ENCODE results near the gene DCTN1.
"Not testable (repeated sequence)": the region's sequence is repeated elsewhere in the genome, so short reads cannot be mapped to it uniquely, and the experiment has no call there.

The DCTN1 gene

DNA sequence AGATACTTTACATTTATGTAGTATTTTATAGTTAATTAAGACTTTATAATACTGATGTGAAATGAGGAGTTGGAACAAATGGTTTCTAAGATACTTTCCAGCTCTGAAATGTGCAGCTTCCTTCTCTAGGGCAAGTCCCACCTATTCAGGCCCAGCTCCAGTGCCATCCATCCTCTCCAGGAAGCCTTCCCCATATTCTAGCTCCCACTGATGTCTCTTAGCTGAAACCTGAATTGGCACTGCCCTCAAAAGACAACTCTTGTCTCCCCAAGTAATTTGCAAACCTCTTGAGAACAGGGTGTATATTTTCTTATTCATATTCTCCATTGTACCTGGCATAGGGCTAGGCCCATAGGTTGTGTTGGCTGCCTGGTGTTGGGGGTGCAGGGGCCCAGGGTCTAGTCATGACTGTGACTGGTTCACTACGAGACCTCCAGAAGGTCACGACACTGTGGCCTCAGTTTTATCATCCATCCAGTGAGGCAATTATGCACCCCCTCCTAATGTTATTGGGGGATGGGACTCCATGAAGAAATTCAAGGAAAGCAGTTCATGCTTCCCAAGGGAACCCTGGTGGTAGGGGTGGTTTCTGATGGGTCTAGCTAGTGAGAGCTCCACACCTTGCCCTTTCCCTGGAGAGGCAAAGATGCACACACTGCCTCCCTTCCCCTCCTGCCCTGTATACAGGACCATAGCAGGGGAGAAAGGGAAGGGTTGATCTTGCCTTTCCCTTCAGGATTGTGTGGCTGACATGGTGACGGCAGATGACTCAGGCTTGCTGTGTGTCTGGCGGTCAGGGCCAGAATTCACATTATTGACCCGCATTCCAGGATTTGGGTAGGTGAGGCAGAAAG lies 44.3 kb upstream of the DCTN1 start:
- DNase-seq (ENCODE audit: low spot score), result no peak
- TF ChIP-seq, protein P1, sequence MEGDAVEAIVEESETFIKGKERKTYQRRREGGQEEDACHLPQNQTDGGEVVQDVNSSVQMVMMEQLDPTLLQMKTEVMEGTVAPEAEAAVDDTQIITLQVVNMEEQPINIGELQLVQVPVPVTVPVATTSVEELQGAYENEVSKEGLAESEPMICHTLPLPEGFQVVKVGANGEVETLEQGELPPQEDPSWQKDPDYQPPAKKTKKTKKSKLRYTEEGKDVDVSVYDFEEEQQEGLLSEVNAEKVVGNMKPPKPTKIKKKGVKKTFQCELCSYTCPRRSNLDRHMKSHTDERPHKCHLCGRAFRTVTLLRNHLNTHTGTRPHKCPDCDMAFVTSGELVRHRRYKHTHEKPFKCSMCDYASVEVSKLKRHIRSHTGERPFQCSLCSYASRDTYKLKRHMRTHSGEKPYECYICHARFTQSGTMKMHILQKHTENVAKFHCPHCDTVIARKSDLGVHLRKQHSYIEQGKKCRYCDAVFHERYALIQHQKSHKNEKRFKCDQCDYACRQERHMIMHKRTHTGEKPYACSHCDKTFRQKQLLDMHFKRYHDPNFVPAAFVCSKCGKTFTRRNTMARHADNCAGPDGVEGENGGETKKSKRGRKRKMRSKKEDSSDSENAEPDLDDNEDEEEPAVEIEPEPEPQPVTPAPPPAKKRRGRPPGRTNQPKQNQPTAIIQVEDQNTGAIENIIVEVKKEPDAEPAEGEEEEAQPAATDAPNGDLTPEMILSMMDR (IDR thresholded peaks at IDR 0.05; ENCODE audit: extremely low read depth, missing control alignments), result no peak

DNA sequence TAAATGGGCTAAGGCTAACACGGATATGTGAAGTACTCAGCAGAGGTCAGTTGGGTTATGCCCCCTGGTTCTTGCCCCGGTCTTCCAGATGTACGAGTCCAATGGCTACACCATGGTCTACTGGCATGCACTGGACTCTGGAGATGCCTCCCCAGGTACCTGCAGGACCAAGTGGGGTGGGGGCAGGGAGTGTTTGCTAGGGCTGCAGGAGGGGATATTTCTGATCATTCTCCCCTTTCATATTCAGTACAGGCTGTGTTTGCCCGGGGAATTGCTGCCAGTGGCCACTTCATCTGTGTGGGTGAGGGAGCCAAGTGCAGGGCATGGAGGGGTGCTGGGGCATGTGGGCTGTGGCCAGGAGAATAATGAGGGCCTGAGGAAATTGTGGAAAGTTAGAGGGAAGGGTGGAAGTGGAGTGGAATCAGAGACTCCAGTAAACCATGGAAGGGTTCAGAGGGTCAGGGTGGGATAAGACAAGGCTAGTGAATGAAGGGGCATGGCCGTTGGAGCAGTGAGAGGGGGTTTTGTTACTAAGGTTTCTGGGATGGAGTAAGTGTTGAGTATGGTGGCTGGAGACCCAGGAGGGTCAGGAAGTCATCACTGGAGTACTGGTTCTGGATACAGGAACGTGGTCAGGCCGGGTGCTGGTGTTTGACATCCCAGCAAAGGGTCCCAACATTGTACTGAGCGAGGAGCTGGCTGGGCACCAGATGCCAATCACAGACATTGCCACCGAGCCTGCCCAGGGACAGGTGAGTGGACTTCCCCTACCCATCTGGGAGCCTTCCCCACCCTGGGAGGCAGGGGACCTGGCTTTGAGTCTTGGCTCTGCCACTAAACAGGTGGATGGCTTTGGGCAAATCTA lies 43.4 kb upstream of the DCTN1 start:
- TF ChIP-seq, protein P1 (IDR thresholded peaks at IDR 0.05; ENCODE audit: extremely low read depth, missing control alignments), result no peak
- DNase-seq (ENCODE audit: low spot score), result no peak

DNA sequence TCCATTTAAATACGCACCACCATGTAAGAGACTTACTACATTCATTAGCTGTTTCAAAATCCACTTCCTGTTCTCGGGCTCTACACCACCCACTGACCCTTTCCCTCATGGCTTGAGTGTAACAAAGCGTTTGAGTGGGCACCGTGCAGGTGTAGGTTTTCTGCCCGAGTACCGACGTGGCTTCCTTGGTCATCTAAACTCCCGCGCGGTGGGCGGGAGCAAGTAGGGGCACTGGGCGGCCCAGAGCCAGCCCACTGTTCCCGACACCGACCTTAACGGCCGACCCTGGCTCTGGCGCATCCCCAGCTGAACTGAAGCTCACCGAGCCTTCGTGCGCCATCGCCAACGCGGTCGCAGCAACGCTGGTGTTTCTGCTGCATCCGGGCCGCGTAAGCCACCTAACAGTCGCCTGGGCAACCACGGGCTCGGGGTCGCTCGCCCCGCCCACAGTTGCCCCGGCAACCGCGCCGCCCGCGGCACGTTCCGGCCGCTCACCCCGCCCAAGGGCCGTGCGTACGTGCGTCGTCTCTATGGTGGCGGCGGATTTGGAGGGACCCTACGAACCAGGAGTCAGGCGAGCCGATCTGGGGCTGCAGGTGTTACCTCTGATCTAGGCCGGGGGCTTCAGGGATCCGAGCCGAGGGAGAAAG lies 41.2 kb upstream of the DCTN1 start, which contains the start of the genes C2orf81 and WDR54:
C2orf81 (minus strand) TSS at position 399 of the 650 bp plus-strand sequence; CDS start at position 340, 59 bp downstream.
WDR54 (plus strand) TSS at position 510 of the 650 bp plus-strand sequence. CDS start 424 bp downstream, outside the sequence.
- peak; percentile 98 for DNase-seq (ENCODE audit: low spot score)

DNA sequence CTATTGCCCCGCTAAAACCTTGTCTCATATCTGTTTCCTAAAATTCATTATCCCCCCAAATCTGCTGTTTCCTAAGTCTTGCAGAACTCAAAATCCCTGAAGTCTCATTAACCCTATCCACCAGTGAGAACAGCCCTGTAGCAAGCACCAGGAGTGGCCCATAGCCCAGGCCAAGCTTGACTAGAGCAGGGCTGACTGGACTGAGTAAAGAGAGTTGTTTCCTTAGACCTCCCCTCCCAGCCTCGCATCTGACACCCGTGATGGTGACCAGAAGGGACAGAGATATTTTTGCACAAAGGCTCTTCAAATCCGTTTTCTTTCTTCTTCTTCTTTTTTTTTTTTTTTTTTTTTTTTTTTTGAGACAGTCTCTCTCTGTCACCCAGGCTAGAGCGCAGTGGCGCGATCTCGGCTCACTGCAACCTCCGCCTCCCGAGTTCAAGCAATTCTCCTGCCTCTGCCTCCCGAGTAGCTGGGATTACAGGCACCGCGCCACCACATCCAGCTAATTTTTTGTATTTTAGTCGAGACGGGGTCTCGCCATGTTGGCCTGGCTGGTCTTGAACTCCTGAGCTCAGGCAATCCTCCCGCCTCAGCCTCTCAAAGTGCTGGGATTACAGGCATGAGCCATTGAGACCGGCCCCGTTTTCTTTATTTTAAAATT lies 40.5 kb upstream of the DCTN1 start:
- not testable (repeated sequence) for DNase-seq (ENCODE audit: low spot score)

More for the DNA sequence above, 41.2 kb upstream of the DCTN1 start, which contains the start of the genes C2orf81 and WDR54:
- TF ChIP-seq, protein P1 (IDR thresholded peaks at IDR 0.05; ENCODE audit: extremely low read depth, missing control alignments), result no peak

DNA sequence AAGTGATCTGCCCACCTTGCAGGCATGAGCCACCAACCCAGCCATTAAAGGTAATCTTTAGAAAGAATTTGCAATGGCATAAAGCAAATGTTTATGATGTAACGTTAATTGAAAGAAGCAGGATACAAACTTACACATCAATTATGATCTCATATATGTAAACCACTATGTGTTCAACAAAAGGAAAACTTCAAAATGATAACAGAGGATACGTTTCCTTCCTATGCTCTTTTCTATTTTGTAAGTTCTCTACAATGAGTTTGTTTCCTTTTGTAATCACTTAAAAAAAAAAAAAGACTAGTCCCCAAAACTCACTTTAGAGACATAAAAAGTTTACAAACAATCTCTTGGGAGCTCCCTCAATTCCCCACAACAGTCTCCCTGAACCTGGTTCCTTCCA lies 39.9 kb upstream of the DCTN1 start:
- TF ChIP-seq, protein P1 (IDR thresholded peaks at IDR 0.05; ENCODE audit: extremely low read depth, missing control alignments), result no peak
- no peak for DNase-seq (ENCODE audit: low spot score)

DNA sequence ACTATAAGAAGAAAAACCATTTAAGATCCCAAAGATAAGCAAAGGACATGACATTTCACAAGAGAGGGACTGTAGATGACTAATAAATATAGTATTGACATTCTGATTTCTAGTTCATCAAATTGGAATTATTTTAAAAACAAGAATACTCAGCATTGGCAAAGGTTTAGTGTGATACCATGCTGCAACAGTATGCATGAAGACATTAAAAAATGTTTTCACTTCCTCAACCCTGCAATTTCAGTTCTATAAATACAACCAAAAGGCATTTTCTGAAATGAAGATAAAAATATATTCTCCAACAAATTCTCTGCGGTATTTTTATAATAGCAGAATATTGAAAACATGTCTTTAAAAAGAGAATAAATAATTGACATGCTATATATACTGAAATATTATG lies 39.2 kb upstream of the DCTN1 start:
- TF ChIP-seq, protein P1 (IDR thresholded peaks at IDR 0.05; ENCODE audit: extremely low read depth, missing control alignments), result no peak
- no peak for DNase-seq (ENCODE audit: low spot score)

DNA sequence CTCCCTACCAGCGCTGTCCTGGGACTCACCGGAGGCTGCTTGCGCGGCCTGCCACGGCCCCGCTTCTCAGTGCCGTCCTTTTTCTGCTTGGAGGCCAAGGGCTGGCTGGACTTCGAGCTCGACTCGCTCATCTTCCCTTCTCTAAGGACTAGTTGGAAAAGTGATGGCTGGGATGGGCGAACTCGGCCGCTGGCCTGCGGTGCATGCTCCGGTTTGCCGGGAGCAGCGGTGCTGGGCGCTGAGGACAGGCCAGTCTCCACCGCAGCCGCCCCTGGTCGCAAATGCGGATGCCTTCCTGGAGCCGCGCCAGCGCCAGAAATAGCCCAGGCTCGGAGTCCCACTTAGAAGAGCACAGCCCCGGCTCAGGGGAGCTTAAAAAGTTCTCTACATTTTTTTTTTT lies 38.2 kb upstream of the DCTN1 start:
- TF ChIP-seq, protein P1 (IDR thresholded peaks at IDR 0.05; ENCODE audit: extremely low read depth, missing control alignments), result no peak
- no peak for DNase-seq (ENCODE audit: low spot score)

Measured in GM20000 (cell line).